HepG2 (cell line): ENCODE data around the gene METTL25. TPM values are rescaled to one million over a fixed set of nuclear protein-coding genes. Genes with fewer than 3 reads are reported as not detected.

Experiments used
- CEBPG ChIP-seq: IDR thresholded peaks from 2 replicates; pipeline ENCODE4 v1.6.1; 2016
- DDIT3 ChIP-seq: sonication (generic); formaldehyde crosslinking; IDR thresholded peaks from 2 replicates; pipeline ENCODE4 v1.4.0; 2020; ENCODE audit warnings: mild to moderate bottlenecking, missing genetic modification reagents
- DNMT3B ChIP-seq: conservative IDR thresholded peaks from 2 replicates; pipeline ENCODE4 v1.6.1; 2016; ENCODE audit warnings: missing biosample characterization, control low read depth
- EZH2 ChIP-seq: conservative IDR thresholded peaks from 2 replicates; pipeline ENCODE4 v1.6.1; 2012; ENCODE audit warnings: mild to moderate bottlenecking, low read depth, low read length, moderate library complexity
- FOXA1 ChIP-seq, 2 experiments: fragments of 450-650 bp in 1 of 2; sonication (generic) in 1 of 2; formaldehyde crosslinking in 1 of 2; IDR thresholded peaks; 2 replicates each; pipeline versions ENCODE4 v1.4.0 to v1.6.1; 2016 to 2020; ENCODE audit warnings: missing genetic modification reagents in 1 of 2
- JUNB ChIP-seq: sonication (generic); formaldehyde crosslinking; IDR thresholded peaks from 2 replicates; pipeline ENCODE4 v1.8.0; 2022; ENCODE audit warnings: missing genetic modification reagents, mild to moderate bottlenecking, borderline replicate concordance
- MAZ ChIP-seq, 2 experiments: sonication (generic) in 1 of 2; formaldehyde crosslinking in 1 of 2; IDR thresholded peaks; 2 replicates each; pipeline versions ENCODE4 v1.5.0 to v1.6.1; 2012 to 2020; ENCODE audit warnings: low read depth in 2 of 2, mild to moderate bottlenecking in 2 of 2, borderline replicate concordance in 1 of 2, improper control_type of control experiment in 1 of 2, low read length in 1 of 2, missing genetic modification reagents in 1 of 2, moderate library complexity in 1 of 2
- MLLT10 ChIP-seq: sonication (generic); formaldehyde crosslinking; IDR thresholded peaks from 2 replicates; pipeline ENCODE4 v1.4.0; 2020; ENCODE audit warnings: missing genetic modification reagents
- NFYC ChIP-seq: IDR thresholded peaks from 2 replicates; pipeline ENCODE4 v1.6.1; 2016; ENCODE audit warnings: missing genetic modification reagents, missing compliant biosample characterization
- PITX1 ChIP-seq: sonication (generic); formaldehyde crosslinking; IDR thresholded peaks from 2 replicates; pipeline ENCODE4 v1.5.1; 2020; ENCODE audit warnings: mild to moderate bottlenecking, missing genetic modification reagents
- PRPF4 ChIP-seq: fragments of 200-400 bp; formaldehyde crosslinking; IDR thresholded peaks from 2 replicates; pipeline ENCODE4 v1.6.1; 2016; ENCODE audit warnings: low read length, low read depth; ENCODE audit not compliant: poor library complexity, severe bottlenecking
- SALL1 ChIP-seq: sonication (generic); formaldehyde crosslinking; IDR thresholded peaks from 2 replicates; pipeline ENCODE4 v1.8.0; 2022; ENCODE audit warnings: mild to moderate bottlenecking, missing genetic modification reagents
- SCMH1 ChIP-seq: sonication (generic); formaldehyde crosslinking; IDR thresholded peaks from 2 replicates; pipeline ENCODE4 v1.9.0; 2021; ENCODE audit warnings: missing genetic modification reagents, mild to moderate bottlenecking, borderline replicate concordance
- SIX4 ChIP-seq: sonication (generic); formaldehyde crosslinking; IDR thresholded peaks from 2 replicates; pipeline ENCODE4 v1.4.0; 2020; ENCODE audit warnings: missing genetic modification reagents
- SMARCE1 ChIP-seq: fragments of 450-650 bp; IDR thresholded peaks from 2 replicates; pipeline ENCODE4 v1.6.1; 2017; ENCODE audit warnings: borderline replicate concordance
- SNRNP70 ChIP-seq: fragments of 200-400 bp; formaldehyde crosslinking; IDR thresholded peaks from 2 replicates; pipeline ENCODE4 v1.6.1; 2017; ENCODE audit warnings: mild to moderate bottlenecking, low read depth, low read length, moderate library complexity
- ZBTB8A ChIP-seq: sonication (generic); formaldehyde crosslinking; IDR thresholded peaks from 2 replicates; pipeline ENCODE4 v1.4.0; 2020; ENCODE audit warnings: mild to moderate bottlenecking, low read depth, missing genetic modification reagents, borderline replicate concordance
- ZKSCAN1 ChIP-seq: fragments of 150-350 bp; IDR thresholded peaks from 2 replicates; pipeline ENCODE4 v1.6.1; 2014; ENCODE audit warnings: low read length
- ZNF207 ChIP-seq: fragments of 450-650 bp; IDR thresholded peaks from 2 replicates; pipeline ENCODE4 v1.6.1; 2016; ENCODE audit warnings: antibody characterized with exemption, borderline replicate concordance
- ZNF296 ChIP-seq: sonication (generic); formaldehyde crosslinking; conservative IDR thresholded peaks from 2 replicates; pipeline ENCODE4 v1.5.0; 2020; ENCODE audit warnings: mild to moderate bottlenecking, missing genetic modification reagents
- ZNF510 ChIP-seq: sonication (generic); formaldehyde crosslinking; IDR thresholded peaks from 2 replicates; pipeline ENCODE4 v1.4.0; 2020; ENCODE audit warnings: low read depth, mild to moderate bottlenecking, missing genetic modification reagents
- ZNF562 ChIP-seq: sonication (generic); formaldehyde crosslinking; IDR thresholded peaks from 2 replicates; pipeline ENCODE4 v1.8.0; 2022; ENCODE audit warnings: missing genetic modification reagents, borderline replicate concordance
- ZNF609 ChIP-seq: sonication (generic); formaldehyde crosslinking; IDR thresholded peaks from 2 replicates; pipeline ENCODE4 v1.4.0; 2020; ENCODE audit warnings: mild to moderate bottlenecking, missing genetic modification reagents, borderline replicate concordance
- ZNF781 ChIP-seq: sonication (generic); formaldehyde crosslinking; IDR thresholded peaks from 2 replicates; pipeline ENCODE4 v1.5.1; 2020; ENCODE audit warnings: borderline replicate concordance, mild to moderate bottlenecking, missing genetic modification reagents; ENCODE audit errors: not compliant biosample characterization
- ZNF879 ChIP-seq: sonication (generic); formaldehyde crosslinking; IDR thresholded peaks from 2 replicates; pipeline ENCODE4 v1.8.1; 2023; ENCODE audit warnings: missing genetic modification reagents
- ZSCAN22 ChIP-seq: sonication (generic); formaldehyde crosslinking; IDR thresholded peaks from 2 replicates; pipeline ENCODE4 v1.4.0; 2020; ENCODE audit warnings: mild to moderate bottlenecking, missing genetic modification reagents
- polyA plus RNA-seq, 8 experiments: library from polyadenylated mRNA; depleted of rRNA in 3 of 8; stranded (reverse) in 7 of 8; unstranded in 1 of 8; fragments of >200 nt; fragmentation: Illumina TruSeq in 4 of 8; extraction: Trizol in 4 of 8; gene quantifications; 2 replicates each; pipeline versions ENCODE4 v1.2.1 to v1.2.3, GENCODE V29; 2011 to 2016; ENCODE audit warnings: low read depth in 4 of 8, missing spikeins in 1 of 8, mixed read lengths in 1 of 8; ENCODE audit not compliant: insufficient read depth in 1 of 8
- total RNA-seq, 5 experiments: library from RNA; depleted of rRNA; stranded (reverse); fragments of >200 nt; fragmentation: Illumina TruSeq; extraction: Trizol; gene quantifications; 2 replicates each; pipeline ENCODE4 v1.2.3, GENCODE V29; 2016; ENCODE audit warnings: low read depth in 1 of 5

Gene METTL25
- total and polyA plus RNA-seq, 2 of the 13 experiments (the other 11 are each of a cell fraction or from before 2014, with no cell fraction given), result 2.2 to 7.8 TPM

GRCh38 chr12:82358200-82359114 is at the start of gene METTL25, which contains the start of gene CCDC59 (continued):
- TF ChIP-seq ZNF296 (CRISPR knock-in tag) (no peak), ZNF879 (CRISPR knock-in tag) (no peak), PITX1 (CRISPR knock-in tag) (peak; percentile 89), EZH2 (no peak), CEBPG (CRISPR knock-in tag) (peak; percentile 71), SNRNP70 (no peak), ZNF510 (CRISPR knock-in tag) (peak; percentile 30), ZSCAN22 (CRISPR knock-in tag) (no peak), DDIT3 (CRISPR knock-in tag) (no peak), MAZ (IDR thresholded peaks at IDR 0.05; ENCODE audit: borderline replicate concordance, low read depth, low read length) (peak; percentile 70), MAZ (CRISPR knock-in tag; IDR thresholded peaks at IDR 0.05; ENCODE audit: low read depth) (peak; percentile 83), ZNF781 (CRISPR knock-in tag) (peak; percentile 89), SIX4 (CRISPR knock-in tag) (peak; percentile 69), DNMT3B (CRISPR knock-in tag) (peak; percentile 93), SMARCE1 (no peak), ZNF207 (no peak), SCMH1 (CRISPR knock-in tag) (no peak), ZBTB8A (CRISPR knock-in tag) (peak; percentile 84; the same call in 1 of the 2 replicates), PRPF4 (no peak), SALL1 (CRISPR knock-in tag) (peak; percentile 94), NFYC (CRISPR knock-in tag) (peak; percentile 31; the same call in 1 of the 2 replicates), MLLT10 (no peak), ZNF562 (CRISPR knock-in tag) (no peak), JUNB (CRISPR knock-in tag) (no peak), ZKSCAN1 (peak; percentile 82), FOXA1 (IDR thresholded peaks at IDR 0.05) (no peak), FOXA1 (CRISPR knock-in tag; IDR thresholded peaks at IDR 0.05) (peak; percentile 30; the same call in 1 of the 2 replicates), ZNF609 (CRISPR knock-in tag) (peak; percentile 59; the same call in 1 of the 2 replicates)
